Panc1 (cell line): Measurements from ENCODE around the gene SMC3. TPM values are rescaled to one million over a fixed set of nuclear protein-coding genes. Genes with fewer than 3 reads are reported as not detected.

Experiments
- ATAC-seq: fragments of 200-7000 bp; cut with Tn5 transposase; 2 replicates; pipeline ENCODE4 v1.9.1; 2020; ENCODE audit warnings: mild to moderate bottlenecking, moderate library complexity
- BruUV-seq: library from RNA; stranded (reverse); fragments of 400-500 nt; replicated peaks from 2 replicates; lab custom pipeline; 2021; lab: Mats Ljungman, UMichigan
- CTCF ChIA-PET: fragments of 300-600 bp; sonication (Branson Sonifier 250); formaldehyde crosslinking; loops from one replicate; lab custom pipeline; 2022; ENCODE audit warnings: antibody characterized with exemption; lab: Charles Lee
- POLR2A ChIA-PET: fragments of 300-600 bp; sonication (Branson Sonifier 250); formaldehyde crosslinking; loops from one replicate; lab custom pipeline; 2022; ENCODE audit warnings: antibody characterized with exemption; lab: Charles Lee
- DNase-seq: peaks from one replicate; pipeline ENCODE4 v3.0.0-alpha.2; 2010; ENCODE audit warnings: low read depth, low spot score
- H3K27ac ChIP-seq: 2 replicates; pipeline ENCODE4 v1.5.1; 2011; ENCODE audit warnings: mild to moderate bottlenecking, low read length, inconsistent platforms
- H3K27me3 ChIP-seq: fragments of 200-500 bp; sonication (Bioruptor generic); 2 replicates; pipeline ENCODE4 v1.6.0; 2014; ENCODE audit warnings: low read length, inconsistent platforms; ENCODE audit not compliant: control insufficient read depth, insufficient read depth
- H3K36me3 ChIP-seq: fragments of 200-500 bp; sonication (Bioruptor generic); 2 replicates; pipeline ENCODE4 v1.5.1; 2014; ENCODE audit warnings: inconsistent platforms, mild to moderate bottlenecking, low read length, moderate library complexity; ENCODE audit not compliant: control insufficient read depth, insufficient read depth
- H3K4me1 ChIP-seq: 2 replicates; pipeline ENCODE4 v1.5.1; 2011; ENCODE audit warnings: inconsistent platforms, mild to moderate bottlenecking, low read length, moderate library complexity; ENCODE audit not compliant: control insufficient read depth, insufficient read depth
- H3K4me3 ChIP-seq, 2 experiments: 2 replicates each; pipeline ENCODE4 v1.5.1; 2011 to 2012; ENCODE audit warnings: low read depth in 2 of 2, low read length in 2 of 2, mild to moderate bottlenecking in 2 of 2, inconsistent platforms in 1 of 2, moderate library complexity in 1 of 2
- H3K9me3 ChIP-seq: fragments of 200-500 bp; sonication (Bioruptor generic); 2 replicates; pipeline ENCODE4 v1.5.1; 2014; ENCODE audit warnings: low read depth, mild to moderate bottlenecking, inconsistent platforms, low read length, moderate library complexity; ENCODE audit not compliant: control insufficient read depth, insufficient read depth
- POLR2AphosphoS5 ChIP-seq: IDR thresholded peaks from 2 replicates; pipeline ENCODE4 v1.6.1; 2012; ENCODE audit warnings: mild to moderate bottlenecking, low read depth, low read length, moderate library complexity
- REST ChIP-seq, 2 experiments: IDR thresholded peaks; 2 replicates each; pipeline ENCODE4 v1.6.1; 2011 to 2012; ENCODE audit warnings: low read depth in 2 of 2, control low read depth in 1 of 2, low read length in 1 of 2, mild to moderate bottlenecking in 1 of 2, moderate library complexity in 1 of 2; ENCODE audit not compliant: insufficient read depth in 1 of 2
- SIN3A ChIP-seq: IDR thresholded peaks from 2 replicates; pipeline ENCODE4 v1.6.1; 2012; ENCODE audit warnings: low read depth, mild to moderate bottlenecking, low read length, moderate library complexity, borderline replicate concordance; ENCODE audit not compliant: insufficient read depth
- TCF7L2 ChIP-seq: IDR thresholded peaks from 2 replicates; pipeline ENCODE4 v1.6.1; 2011; ENCODE audit warnings: mild to moderate bottlenecking, low read depth, low read length, inconsistent platforms
- in situ Hi-C: cut with HindIII; loops from 2 replicates; pipeline ENCODE4 v1.10.0; 2016; ENCODE audit warnings: low sequenced_read_pairs, low pct_unique_long_range_greater_than_20kb
- intact Hi-C: fragments of 100-400 bp; cut with micrococcal nuclease; formaldehyde crosslinking; loops from one replicate; pipeline ENCODE4 v1.10.0; 2022; ENCODE audit not compliant: unreplicated experiment
- total RNA-seq: library from RNA; stranded (reverse); gene quantifications from one replicate; pipeline ENCODE4 v1.2.1, GENCODE V29; 2021; ENCODE audit not compliant: unreplicated experiment
- TF ChIP-seq, protein P1 (sequence below): fragments of 450-650 bp; IDR thresholded peaks from 2 replicates; pipeline ENCODE4 v1.5.1; 2017; ENCODE audit warnings: mild to moderate bottlenecking

The SMC3 gene
- total RNA-seq, 1 experiment from 2014 or later: 71.2 TPM

DNA sequence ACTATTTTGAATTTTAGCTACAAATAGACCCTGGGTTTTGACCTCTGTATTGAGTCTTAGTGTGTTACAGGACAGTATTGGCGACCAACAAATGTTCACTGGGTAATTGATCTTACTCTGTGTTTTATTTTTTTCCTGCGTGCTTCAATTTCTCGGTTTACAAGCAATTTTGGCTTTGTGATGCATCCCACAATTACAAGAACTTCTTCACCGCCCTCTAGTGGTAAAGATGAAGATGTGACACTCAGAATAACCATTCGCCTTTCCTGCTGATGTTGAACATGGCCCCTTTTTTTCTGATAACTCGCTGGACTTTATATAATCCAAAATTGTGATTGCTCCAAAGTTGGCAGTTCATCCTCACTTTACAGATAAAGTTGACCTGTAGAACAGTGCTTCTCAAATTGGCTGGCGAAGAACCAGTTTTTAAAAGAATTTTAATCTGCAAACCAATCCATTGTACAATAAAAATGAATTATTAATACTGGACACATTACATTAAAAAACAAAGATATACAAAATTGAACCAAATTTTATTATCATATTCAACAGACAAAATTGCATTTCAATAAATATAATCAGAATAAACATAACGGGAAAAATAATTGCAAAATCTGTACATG is 20.2 kb upstream of the SMC3 start:
- intact Hi-C loops: loop anchor here (1.0 to 5.0 kb wide), 5 partner anchors 45 to 410 kb away; no protein-coding TSS in a partner anchor
- Histone ChIP-seq H3K27me3 (peaks cover 18% of the 10 kb centered on the region; the same call in 1 of the 2 replicates), H3K9me3 (no peaks in the 10 kb centered on the region), H3K27ac (no peak overlapping the region), H3K36me3 (no peaks in the 10 kb centered on the region), H3K4me1 (no peaks in the 10 kb centered on the region), H3K4me3 (no peak overlapping the region)
- CTCF ChIA-PET: interaction anchor here (0.6 to 1.0 kb wide), 3 partner anchors 35 to 193 kb away, joined by 3 to 4 read pairs (median 3); no protein-coding TSS in a partner anchor
- no peak for TF ChIP-seq POLR2AphosphoS5
- TF ChIP-seq, protein P1, sequence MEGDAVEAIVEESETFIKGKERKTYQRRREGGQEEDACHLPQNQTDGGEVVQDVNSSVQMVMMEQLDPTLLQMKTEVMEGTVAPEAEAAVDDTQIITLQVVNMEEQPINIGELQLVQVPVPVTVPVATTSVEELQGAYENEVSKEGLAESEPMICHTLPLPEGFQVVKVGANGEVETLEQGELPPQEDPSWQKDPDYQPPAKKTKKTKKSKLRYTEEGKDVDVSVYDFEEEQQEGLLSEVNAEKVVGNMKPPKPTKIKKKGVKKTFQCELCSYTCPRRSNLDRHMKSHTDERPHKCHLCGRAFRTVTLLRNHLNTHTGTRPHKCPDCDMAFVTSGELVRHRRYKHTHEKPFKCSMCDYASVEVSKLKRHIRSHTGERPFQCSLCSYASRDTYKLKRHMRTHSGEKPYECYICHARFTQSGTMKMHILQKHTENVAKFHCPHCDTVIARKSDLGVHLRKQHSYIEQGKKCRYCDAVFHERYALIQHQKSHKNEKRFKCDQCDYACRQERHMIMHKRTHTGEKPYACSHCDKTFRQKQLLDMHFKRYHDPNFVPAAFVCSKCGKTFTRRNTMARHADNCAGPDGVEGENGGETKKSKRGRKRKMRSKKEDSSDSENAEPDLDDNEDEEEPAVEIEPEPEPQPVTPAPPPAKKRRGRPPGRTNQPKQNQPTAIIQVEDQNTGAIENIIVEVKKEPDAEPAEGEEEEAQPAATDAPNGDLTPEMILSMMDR: peak; percentile 86
- DNase-seq: no peak
- POLR2A ChIA-PET: interaction anchor here (0.5 to 0.6 kb wide), 2 partner anchors 205 to 561 kb away, joined by 3 read pairs; no protein-coding TSS in a partner anchor
- BruUV-seq: no TSS peak
- ATAC-seq: peak; percentile 76; the same call in 1 of the 2 replicates
- in situ Hi-C loops: no loop called here

DNA sequence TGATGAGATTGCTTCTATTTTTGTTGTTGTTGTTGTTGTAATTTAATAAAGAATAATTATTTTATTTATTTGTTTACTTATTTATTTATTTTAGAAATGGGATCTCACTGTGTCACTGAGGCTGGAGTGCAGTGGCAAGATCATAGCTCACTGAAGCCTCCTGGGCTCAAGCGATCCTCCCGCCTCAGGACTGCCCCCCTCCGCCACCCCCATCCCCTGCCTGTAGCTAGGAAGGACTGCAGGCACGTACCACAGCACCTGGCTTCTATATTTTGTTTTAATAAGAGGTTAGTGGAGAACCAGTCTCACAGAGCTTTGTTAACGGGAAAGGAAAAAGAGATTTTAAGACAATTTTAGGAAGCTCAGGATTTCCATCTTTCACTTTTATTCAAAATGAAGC is 19.5 kb upstream of the SMC3 start:
- no TSS peak for BruUV-seq
- POLR2A ChIA-PET: interaction anchor here (0.6 kb wide), 1 partner anchor 237 kb away, joined by 6 read pairs; no protein-coding TSS in a partner anchor
- Histone ChIP-seq H3K4me1 (no peaks in the 10 kb centered on the region), H3K9me3 (no peaks in the 10 kb centered on the region), H3K27ac (no peak overlapping the region), H3K36me3 (no peaks in the 10 kb centered on the region), H3K27me3 (peaks cover 18% of the 10 kb centered on the region; the same call in 1 of the 2 replicates), H3K4me3 (no peak overlapping the region)
- ATAC-seq (no peak), DNase-seq (no peak)
- TF ChIP-seq POLR2AphosphoS5 (no peak), SIN3A (no peak), TCF7L2 (no peak)
- CTCF ChIA-PET: interaction anchor here (0.9 kb wide), 1 partner anchor 145 kb away, joined by 4 read pairs; no protein-coding TSS in a partner anchor
- in situ Hi-C loops: no loop called here
- intact Hi-C loops: loop anchor here (5.0 kb wide), 3 partner anchors 46 to 411 kb away; no protein-coding TSS in a partner anchor

DNA sequence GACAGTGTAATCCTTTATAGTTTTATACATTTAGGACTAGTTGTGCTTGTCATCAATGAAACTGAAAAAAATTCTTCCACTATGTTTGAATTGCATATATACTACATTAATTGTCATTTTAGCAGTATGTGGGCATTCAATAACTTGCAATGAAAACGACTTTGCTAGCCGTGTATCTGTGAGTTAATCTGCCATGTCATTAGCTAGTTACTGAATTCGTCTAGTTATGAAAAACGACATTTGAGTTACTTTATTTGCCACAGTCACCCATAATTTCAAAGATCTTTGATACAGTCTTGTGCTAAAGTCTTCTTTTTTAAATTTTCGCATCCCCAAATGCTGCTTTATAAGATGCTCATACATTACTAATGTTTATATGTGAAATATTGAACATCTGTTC is 18.3 kb upstream of the SMC3 start:
- H3K9me3 ChIP-seq: no peaks in the 10 kb centered on the region
- DNase-seq (no peak), ATAC-seq (no peak)
- TF ChIP-seq SIN3A (no peak), POLR2AphosphoS5 (no peak), REST (IDR thresholded peaks at IDR 0.05; ENCODE audit: insufficient read depth in 1 of 2, low read depth in 2 of 2, low read length in 1 of 2) (no peak), TCF7L2 (no peak)
- TF ChIP-seq, protein P1: no peak
- H3K27ac ChIP-seq: no peak overlapping the region
- ChIA-PET CTCF (interaction anchor here (0.8 kb wide), 1 partner anchor 195 kb away, joined by 3 read pairs; no protein-coding TSS in a partner anchor), POLR2A (interaction anchor here (0.7 kb wide), 1 partner anchor 244 kb away, joined by 4 read pairs; the partner anchor contains the start of gene SMNDC1)
- intact Hi-C loops (loop anchor here (5.0 kb wide), 3 partner anchors 47 to 412 kb away; no protein-coding TSS in a partner anchor), in situ Hi-C loops (no loop called here)
- no peaks in the 10 kb centered on the region for H3K4me1 ChIP-seq
- H3K36me3 ChIP-seq: no peaks in the 10 kb centered on the region
- H3K4me3 ChIP-seq: no peak overlapping the region
- H3K27me3 ChIP-seq: peaks cover 18% of the 10 kb centered on the region; the same call in 1 of the 2 replicates
- no TSS peak for BruUV-seq
